CD4-positive, alpha-beta T cell (primary cell): ENCODE results near the gene CPVL. TPM values are rescaled to one million over a fixed set of nuclear protein-coding genes. Genes with fewer than 3 reads are reported as not detected.

Source experiments
- ATAC-seq: fragments of 200-7000 bp; cut with Tn5 transposase; one replicate; pipeline ENCODE4 v1.10.0; 2022; ENCODE audit warnings: mild to moderate bottlenecking; ENCODE audit not compliant: poor library complexity
- CTCF ChIA-PET: fragments of 350-600 bp; sonication (Branson Sonifier 250); formaldehyde crosslinking; loops from one replicate; lab custom pipeline; 2021; ENCODE audit warnings: antibody characterized with exemption, inconsistent platforms; lab: Charles Lee
- POLR2A ChIA-PET: fragments of 350-600 bp; sonication (Branson Sonifier 250); formaldehyde crosslinking; loops from one replicate; lab custom pipeline; 2021; ENCODE audit warnings: antibody characterized with exemption, inconsistent platforms; lab: Charles Lee
- DNase-seq, 14 experiments: peaks; one replicate each; pipeline ENCODE4 v3.0.0-alpha.2; 2013 to 2020; ENCODE audit warnings: mixed read lengths in 2 of 14
- H3K27ac ChIP-seq, 2 donors: one replicate each; pipeline versions ENCODE4 v1.5.1 to v1.7.0; 2013; ENCODE audit warnings: low read length in 2 of 2, low read depth in 1 of 2, mild to moderate bottlenecking in 1 of 2
- H3K27me3 ChIP-seq, 2 experiments: 1 replicate in 1 of 2; 2 replicates in 1 of 2; pipeline versions ENCODE4 v1.6.1 to v1.7.0; 2013; ENCODE audit warnings: low read length in 2 of 2, control low read depth in 1 of 2, mild to moderate bottlenecking in 1 of 2, moderate library complexity in 1 of 2; ENCODE audit not compliant: insufficient read depth in 2 of 2, control insufficient read depth in 1 of 2
- H3K36me3 ChIP-seq: one replicate; pipeline ENCODE4 v1.6.1; 2013; ENCODE audit warnings: low read length, control low read depth; ENCODE audit not compliant: insufficient read depth
- H3K4me1 ChIP-seq: one replicate; pipeline ENCODE4 v1.6.1; 2013; ENCODE audit warnings: low read length, control low read depth; ENCODE audit not compliant: insufficient read depth
- H3K4me3 ChIP-seq: one replicate; pipeline ENCODE4 v1.5.1; 2013; ENCODE audit warnings: mild to moderate bottlenecking, low read length, moderate library complexity
- H3K9me3 ChIP-seq, 2 experiments: 1 replicate in 1 of 2; 2 replicates in 1 of 2; pipeline versions ENCODE4 v1.6.1 to v1.7.0; 2013; ENCODE audit warnings: low read length in 2 of 2, mild to moderate bottlenecking in 2 of 2, control low read depth in 1 of 2, moderate library complexity in 1 of 2; ENCODE audit not compliant: control insufficient read depth in 1 of 2, insufficient read depth in 1 of 2
- H3K27ac Mint-ChIP-seq: one replicate; pipeline ENCODE4 v1.8.0; 2020; ENCODE audit warnings: mixed read lengths
- H3K27me3 Mint-ChIP-seq: one replicate; pipeline ENCODE4 v1.8.0; 2021; ENCODE audit warnings: mixed read lengths
- H3K36me3 Mint-ChIP-seq: one replicate; pipeline ENCODE4 v1.8.0; 2021; ENCODE audit warnings: low read depth, mixed read lengths
- H3K4me1 Mint-ChIP-seq: one replicate; pipeline ENCODE4 v1.8.0; 2021; ENCODE audit warnings: low read depth, mixed read lengths
- H3K4me3 Mint-ChIP-seq: one replicate; pipeline ENCODE4 v1.8.0; 2020; ENCODE audit warnings: mild to moderate bottlenecking, mixed read lengths
- H3K9me3 Mint-ChIP-seq: one replicate; pipeline ENCODE4 v1.8.0; 2020; ENCODE audit warnings: mixed read lengths
- CTCF ChIP-seq: fragments of 200-600 bp; IDR thresholded peaks from one replicate; pipeline ENCODE4 v1.8.0; 2022; ENCODE audit warnings: antibody characterized with exemption, mild to moderate bottlenecking
- intact Hi-C, 2 experiments: fragments of 100-400 bp; cut with DNase I in 1 of 2; cut with micrococcal nuclease in 1 of 2; formaldehyde crosslinking; loops; one replicate each; pipeline versions ENCODE4 v1.15.1 to v1.9.0; 2023 to 2025; cut with DNase I, micrococcal nuclease
- total RNA-seq, 174 experiments: library from RNA in 2 of 174; stranded (reverse) in 2 of 174; gene quantifications; one replicate each; pipeline ENCODE4 v1.2.3 and lab custom pipeline; 2021 to 2026

The CPVL gene
- total RNA-seq, 2 experiments from 2014 or later = 3.8 to 4.5 TPM

GRCh38 chr7:29190349-29191045 lies 44.2 kb upstream of the CPVL start:
- DNase-seq (no peak), ATAC-seq (no peak)
- peaks cover 0 to 23% of the 10 kb centered on the region in 2 experiments for H3K27me3 ChIP-seq
- H3K27ac ChIP-seq = no peak overlapping the region
- no peak overlapping the region for H3K4me3 ChIP-seq
- Mint-ChIP-seq H3K27ac (no peak overlapping the region), H3K4me3 (no peak overlapping the region), H3K36me3 (no peaks in the 10 kb centered on the region), H3K4me1 (peaks cover 4% of the 10 kb centered on the region), H3K27me3 (peaks cover 29% of the 10 kb centered on the region), H3K9me3 (no peaks in the 10 kb centered on the region)
- H3K4me1 ChIP-seq = peaks cover 2% of the 10 kb centered on the region
- intact Hi-C loops = loop anchor here (1.0 to 5.0 kb wide), 3 partner anchors 157 to 263 kb away; no protein-coding TSS in a partner anchor
- ChIA-PET CTCF (interaction anchor here (1.1 to 2.6 kb wide), 2 partner anchors 10 to 218 kb away, joined by 3 to 20 read pairs; no protein-coding TSS in a partner anchor), POLR2A (interaction anchor here (1.2 kb wide), 1 partner anchor 218 kb away, joined by 6 read pairs; no protein-coding TSS in a partner anchor)
- H3K9me3 ChIP-seq = peaks cover 0 to 3% of the 10 kb centered on the region in 2 experiments
- TF ChIP-seq CTCF = no peak
- no peaks in the 10 kb centered on the region for H3K36me3 ChIP-seq

- intact Hi-C loops = loop anchor here (1.0 to 10.0 kb wide), 5 partner anchors 145 to 267 kb away; no protein-coding TSS in a partner anchor
- POLR2A ChIA-PET = interaction anchor here (1.2 kb wide), 1 partner anchor 219 kb away, joined by 6 read pairs; no protein-coding TSS in a partner anchor
These were observed 43.4 kb upstream of the CPVL start for GRCh38 chr7:29189743-29190201.

GRCh38 chr7:29185613-29186012 lies 39.3 kb upstream of the CPVL start:
- no peaks in the 10 kb centered on the region for H3K36me3 Mint-ChIP-seq
- peaks cover 2% of the 10 kb centered on the region for H3K4me1 ChIP-seq
- no peaks in the 10 kb centered on the region for H3K4me1 Mint-ChIP-seq
- H3K27ac Mint-ChIP-seq = no peak overlapping the region
- ATAC-seq (no peak), DNase-seq (no peak)
- ChIA-PET CTCF (no interaction called here), POLR2A (no interaction called here)
- H3K27ac ChIP-seq = no peak overlapping the region
- no peaks in the 10 kb centered on the region for H3K27me3 ChIP-seq
- no peaks in the 10 kb centered on the region for H3K36me3 ChIP-seq
- H3K4me3 ChIP-seq = no peak overlapping the region
- H3K9me3 Mint-ChIP-seq = no peaks in the 10 kb centered on the region
- H3K9me3 ChIP-seq = no peaks in the 10 kb centered on the region
- TF ChIP-seq CTCF = no peak
- H3K4me3 Mint-ChIP-seq = no peak overlapping the region
- H3K27me3 Mint-ChIP-seq = peaks cover 4% of the 10 kb centered on the region
- intact Hi-C loops = loop anchor here (5.0 to 10.0 kb wide), 2 partner anchors 149 to 263 kb away; no protein-coding TSS in a partner anchor

More at GRCh38 chr7:29189743-29190201, 43.4 kb upstream of the CPVL start:
- H3K27me3 ChIP-seq = peaks cover 0 to 16% of the 10 kb centered on the region in 2 experiments
- peak; percentile 69 for TF ChIP-seq CTCF
- peaks cover 24% of the 10 kb centered on the region for H3K27me3 Mint-ChIP-seq
- H3K36me3 ChIP-seq = no peaks in the 10 kb centered on the region
- CTCF ChIA-PET = interaction anchor here (1.1 to 2.6 kb wide), 2 partner anchors 11 to 219 kb away, joined by 3 to 20 read pairs; no protein-coding TSS in a partner anchor
- no peak overlapping the region for H3K4me3 Mint-ChIP-seq
- ATAC-seq = peak; percentile 75
- no peaks in the 10 kb centered on the region for H3K4me1 Mint-ChIP-seq
- no peaks in the 10 kb centered on the region for H3K36me3 Mint-ChIP-seq
- DNase-seq = peak; percentile 9 to 72 (median 34)
- peaks cover 0 to 3% of the 10 kb centered on the region in 2 experiments for H3K9me3 ChIP-seq
- no peaks in the 10 kb centered on the region for H3K9me3 Mint-ChIP-seq
- peaks cover 2% of the 10 kb centered on the region for H3K4me1 ChIP-seq
- no peak overlapping the region for H3K27ac Mint-ChIP-seq
- no peak overlapping the region for H3K4me3 ChIP-seq
- H3K27ac ChIP-seq = no peak overlapping the region
